ENCODE data around the gene MTCL3.

MTCL3 gene

GRCh38 chr6:127458222-127458621, 60.9 kb downstream of the MTCL3 start:
- no peak overlapping the region for H3K27ac Mint-ChIP-seq
- no peaks in the 10 kb centered on the region for H3K36me3 Mint-ChIP-seq (ENCODE audit: low read depth)
- H3K4me1 Mint-ChIP-seq, result peaks cover 18% of the 10 kb centered on the region
- TF ChIP-seq CTCF (IDR thresholded peaks at IDR 0.05), result no peak
- no peak for DNase-seq
- H3K4me3 Mint-ChIP-seq, result no peak overlapping the region
- H3K27me3 Mint-ChIP-seq (ENCODE audit: low read depth, poor library complexity), result no peaks in the 10 kb centered on the region
- no peaks in the 10 kb centered on the region for H3K9me3 Mint-ChIP-seq

- peaks cover 18% of the 10 kb centered on the region for H3K4me1 Mint-ChIP-seq
- no peaks in the 10 kb centered on the region for H3K36me3 Mint-ChIP-seq (ENCODE audit: low read depth)
- no peaks in the 10 kb centered on the region for H3K9me3 Mint-ChIP-seq
- no peak overlapping the region for H3K4me3 Mint-ChIP-seq
- no peaks in the 10 kb centered on the region for H3K27me3 Mint-ChIP-seq (ENCODE audit: low read depth, poor library complexity)
- no peak for TF ChIP-seq CTCF (IDR thresholded peaks at IDR 0.05)
- no peak overlapping the region for H3K27ac Mint-ChIP-seq
- no peak for DNase-seq
Observed at GRCh38 chr6:127457456-127458064, 61.6 kb downstream of the MTCL3 start.

GRCh38 chr6:127456465-127456864, 62.7 kb downstream of the MTCL3 start:
- Mint-ChIP-seq H3K27me3 (ENCODE audit: low read depth, poor library complexity) (no peaks in the 10 kb centered on the region), H3K4me3 (no peak overlapping the region)
- TF ChIP-seq CTCF (IDR thresholded peaks at IDR 0.05), result no peak

GRCh38 chr6:127453845-127454619, 65.1 kb downstream of the MTCL3 start:
- TF ChIP-seq CTCF (IDR thresholded peaks at IDR 0.05), result no peak
- DNase-seq, result no peak
- H3K27me3 Mint-ChIP-seq (ENCODE audit: low read depth, poor library complexity), result no peaks in the 10 kb centered on the region
- H3K4me1 Mint-ChIP-seq, result peaks cover 8% of the 10 kb centered on the region
- no peaks in the 10 kb centered on the region for H3K9me3 Mint-ChIP-seq
- H3K4me3 Mint-ChIP-seq, result no peak overlapping the region
- H3K36me3 Mint-ChIP-seq (ENCODE audit: low read depth), result peaks cover 6% of the 10 kb centered on the region
- no peak overlapping the region for H3K27ac Mint-ChIP-seq

More at GRCh38 chr6:127456465-127456864, 62.7 kb downstream of the MTCL3 start:
- DNase-seq, result no peak
- peaks cover 18% of the 10 kb centered on the region for H3K4me1 Mint-ChIP-seq
- no peaks in the 10 kb centered on the region for H3K36me3 Mint-ChIP-seq (ENCODE audit: low read depth)
- H3K27ac Mint-ChIP-seq, result no peak overlapping the region
- no peaks in the 10 kb centered on the region for H3K9me3 Mint-ChIP-seq

GRCh38 chr6:127452803-127453202, 66.3 kb downstream of the MTCL3 start:
- DNase-seq, result no peak
- no peak overlapping the region for H3K27ac Mint-ChIP-seq
- no peaks in the 10 kb centered on the region for H3K4me1 Mint-ChIP-seq
- H3K9me3 Mint-ChIP-seq, result no peaks in the 10 kb centered on the region
- H3K27me3 Mint-ChIP-seq (ENCODE audit: low read depth, poor library complexity), result no peaks in the 10 kb centered on the region
- TF ChIP-seq CTCF (IDR thresholded peaks at IDR 0.05), result no peak
- peaks cover 6% of the 10 kb centered on the region for H3K36me3 Mint-ChIP-seq (ENCODE audit: low read depth)
- H3K4me3 Mint-ChIP-seq, result no peak overlapping the region

- Mint-ChIP-seq H3K27ac (no peak overlapping the region), H3K4me1 (no peaks in the 10 kb centered on the region), H3K4me3 (no peak overlapping the region), H3K9me3 (no peaks in the 10 kb centered on the region), H3K27me3 (ENCODE audit: low read depth, poor library complexity) (no peaks in the 10 kb centered on the region), H3K36me3 (ENCODE audit: low read depth) (peaks cover 6% of the 10 kb centered on the region)
- DNase-seq, result no peak
- no peak for TF ChIP-seq CTCF (IDR thresholded peaks at IDR 0.05)
Observed at GRCh38 chr6:127451388-127451787, 67.7 kb downstream of the MTCL3 start.
